Neural cell (in vitro differentiated cells): ENCODE data around the gene PRF1. TPM values are rescaled to one million over a fixed set of nuclear protein-coding genes. Genes with fewer than 3 reads are reported as not detected.

Experiments
- H2AFZ ChIP-seq: fragments of 200-600, 300-800 bp; sonication (generic), shearing (Covaris generic); 2 replicates; pipeline ENCODE4 v1.6.0; 2014; ENCODE audit warnings: low read depth, mild to moderate bottlenecking, antibody characterized with exemption, low read length, moderate library complexity
- H3F3A ChIP-seq: fragments of 200-600 bp; shearing (Covaris generic); 2 replicates; pipeline ENCODE4 v1.6.1; 2016; ENCODE audit warnings: mild to moderate bottlenecking, moderate library complexity, mixed read lengths, antibody characterized with exemption, low read length; ENCODE audit not compliant: insufficient read depth, poor library complexity, severe bottlenecking
- H3K27ac ChIP-seq: fragments of 200-600, 300-800 bp; sonication (generic), shearing (Covaris generic); 2 replicates; pipeline ENCODE4 v1.5.1; 2014; ENCODE audit warnings: mild to moderate bottlenecking, low read length, moderate library complexity
- H3K27me3 ChIP-seq: fragments of 300-800, 200-600 bp; sonication (generic), shearing (Covaris generic); 2 replicates; pipeline ENCODE4 v1.6.0; 2014; ENCODE audit warnings: mild to moderate bottlenecking, low read depth, low read length, moderate library complexity; ENCODE audit not compliant: insufficient read depth
- H3K36me3 ChIP-seq: fragments of 300-800, 200-600 bp; sonication (generic), shearing (Covaris generic); 2 replicates; pipeline ENCODE4 v1.5.1; 2014; ENCODE audit warnings: mild to moderate bottlenecking, antibody characterized with exemption, low read length, moderate library complexity; ENCODE audit not compliant: insufficient read depth
- H3K4me2 ChIP-seq: fragments of 300-800, 200-600 bp; sonication (generic), shearing (Covaris generic); 2 replicates; pipeline ENCODE4 v1.6.0; 2014; ENCODE audit warnings: mild to moderate bottlenecking, low read length
- H3K4me3 ChIP-seq: fragments of 300-800, 200-600 bp; sonication (generic), shearing (Covaris generic); 2 replicates; pipeline ENCODE4 v1.5.1; 2014; ENCODE audit warnings: mild to moderate bottlenecking, low read length, moderate library complexity
- H3K79me2 ChIP-seq: fragments of 200-600 bp; shearing (Covaris generic); replicated peaks from 2 replicates; pipeline ENCODE4 v1.6.0; 2014; ENCODE audit warnings: mild to moderate bottlenecking, low read length, moderate library complexity; ENCODE audit not compliant: insufficient read depth
- H3K9ac ChIP-seq: fragments of 300-800, 200-600 bp; sonication (generic), shearing (Covaris generic); 2 replicates; pipeline ENCODE4 v1.6.1; 2016; ENCODE audit warnings: mild to moderate bottlenecking, low read length, mixed read lengths
- H3K9me2 ChIP-seq: fragments of 200-600 bp; shearing (Covaris generic); 2 replicates; pipeline ENCODE4 v1.6.1; 2016; ENCODE audit warnings: mild to moderate bottlenecking, low read length, mixed read lengths; ENCODE audit not compliant: insufficient read depth
- H3K9me3 ChIP-seq: fragments of 200-600, 300-800 bp; sonication (generic), shearing (Covaris generic); 2 replicates; pipeline ENCODE4 v1.6.1; 2016; ENCODE audit warnings: mild to moderate bottlenecking, mixed run types, low read length, moderate library complexity, mixed read lengths
- H4K20me1 ChIP-seq: fragments of 200-600 bp; shearing (Covaris generic); 2 replicates; pipeline ENCODE4 v1.6.1; 2016; ENCODE audit warnings: mild to moderate bottlenecking, mixed run types; ENCODE audit not compliant: insufficient read depth
- EP300 ChIP-seq: fragments of 450-650 bp; conservative IDR thresholded peaks from 2 replicates; pipeline ENCODE4 v1.6.1; 2014; ENCODE audit warnings: antibody characterized with exemption, mild to moderate bottlenecking, moderate library complexity; ENCODE audit not compliant: poor library complexity, severe bottlenecking
- EZH2 ChIP-seq: fragments of 200-600, 300-800 bp; shearing (Covaris generic), sonication (generic); IDR thresholded peaks from 2 replicates; pipeline ENCODE4 v1.6.1; 2014; ENCODE audit warnings: antibody characterized with exemption, low read length, borderline replicate concordance, mild to moderate bottlenecking; ENCODE audit not compliant: insufficient read depth, poor library complexity, severe bottlenecking
- MXI1 ChIP-seq: fragments of 450-650 bp; conservative IDR thresholded peaks from 2 replicates; pipeline ENCODE4 v1.6.1; 2014; ENCODE audit warnings: antibody characterized with exemption, mild to moderate bottlenecking; ENCODE audit not compliant: poor library complexity, severe bottlenecking
- POLR2AphosphoS5 ChIP-seq: IDR thresholded peaks from 2 replicates; pipeline ENCODE4 v1.6.1; 2012
- RAD21 ChIP-seq: fragments of 450-650 bp; conservative IDR thresholded peaks from 2 replicates; pipeline ENCODE4 v1.6.1; 2014; ENCODE audit warnings: antibody characterized with exemption, mild to moderate bottlenecking, moderate library complexity
- SMC3 ChIP-seq: fragments of 450-650 bp; conservative IDR thresholded peaks from 2 replicates; pipeline ENCODE4 v1.6.1; 2014; ENCODE audit warnings: antibody characterized with exemption, mild to moderate bottlenecking, moderate library complexity; ENCODE audit not compliant: poor library complexity
- TAF1 ChIP-seq: IDR thresholded peaks from 2 replicates; pipeline ENCODE4 v1.6.1; 2012; ENCODE audit warnings: low read depth
- polyA plus RNA-seq: library from polyadenylated mRNA; depleted of rRNA; stranded (reverse); fragments of >200 nt; gene quantifications from 2 replicates; pipeline ENCODE4 v1.2.3, GENCODE V29; 2014
- TF ChIP-seq, protein P1 (sequence below): IDR thresholded peaks from 2 replicates; pipeline ENCODE4 v1.6.1; 2012; ENCODE audit warnings: borderline replicate concordance
- TF ChIP-seq, protein P2 (sequence below): fragments of 450-650 bp; IDR thresholded peaks from 2 replicates; pipeline ENCODE4 v1.5.1; 2014; ENCODE audit warnings: antibody characterized with exemption, mild to moderate bottlenecking, moderate library complexity; ENCODE audit not compliant: poor library complexity, severe bottlenecking

Gene PRF1
- polyA plus RNA-seq, 1 donor from 2014 or later, result not detected

DNA sequence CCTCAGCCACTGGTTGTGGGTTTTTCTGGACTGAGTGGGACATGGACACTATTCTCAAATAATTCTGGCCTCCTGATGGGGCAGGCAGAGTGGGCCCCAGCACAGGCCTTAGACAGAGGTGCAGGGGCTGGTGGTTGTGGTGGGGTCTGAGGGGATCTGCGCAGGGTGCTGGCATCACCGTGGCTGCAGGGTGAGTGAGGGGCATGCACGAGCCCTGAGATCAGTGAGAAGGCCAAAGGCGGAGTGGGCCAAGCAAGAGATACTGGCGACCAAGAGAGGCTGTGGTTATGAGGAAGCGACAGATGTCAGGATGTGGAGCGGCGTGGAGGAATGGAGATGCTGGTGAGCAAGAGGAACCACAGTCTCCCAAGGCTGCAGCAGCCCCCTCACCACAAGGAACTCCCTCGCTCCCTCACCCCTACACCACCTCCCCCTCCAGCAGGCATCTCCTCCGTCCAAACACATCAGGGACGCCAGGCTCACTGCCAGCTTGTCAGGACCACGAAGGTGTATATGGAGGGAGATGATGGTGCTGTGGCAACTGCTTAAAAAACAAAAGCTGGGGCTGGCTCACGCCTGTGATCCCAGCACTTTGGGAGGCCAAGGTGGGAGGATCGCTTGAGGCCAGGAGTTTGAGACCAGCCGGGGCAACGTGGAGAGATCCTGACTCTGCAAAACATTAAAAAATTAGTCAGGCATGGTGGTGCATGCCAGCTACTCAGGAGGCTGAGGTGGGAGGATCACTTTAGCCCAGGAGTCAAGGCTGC, 9.6 kb downstream of the PRF1 start:
- no peak overlapping the region for H3K27ac ChIP-seq
- H3K9me2 ChIP-seq, result no peaks in the 10 kb centered on the region
- no peaks in the 10 kb centered on the region for H3K9me3 ChIP-seq
- no peaks in the 10 kb centered on the region for H3K36me3 ChIP-seq
- no peak overlapping the region for H2AFZ ChIP-seq
- no peaks in the 10 kb centered on the region for H3F3A ChIP-seq
- no peaks in the 10 kb centered on the region for H4K20me1 ChIP-seq
- H3K4me3 ChIP-seq, result no peak overlapping the region
- no peak overlapping the region for H3K9ac ChIP-seq
- H3K27me3 ChIP-seq, result no peaks in the 10 kb centered on the region
- no peak overlapping the region for H3K4me2 ChIP-seq
- TF ChIP-seq TAF1 (no peak), EP300 (no peak), POLR2AphosphoS5 (no peak), SMC3 (no peak), EZH2 (no peak), RAD21 (no peak), MXI1 (no peak)
- TF ChIP-seq, protein P1, sequence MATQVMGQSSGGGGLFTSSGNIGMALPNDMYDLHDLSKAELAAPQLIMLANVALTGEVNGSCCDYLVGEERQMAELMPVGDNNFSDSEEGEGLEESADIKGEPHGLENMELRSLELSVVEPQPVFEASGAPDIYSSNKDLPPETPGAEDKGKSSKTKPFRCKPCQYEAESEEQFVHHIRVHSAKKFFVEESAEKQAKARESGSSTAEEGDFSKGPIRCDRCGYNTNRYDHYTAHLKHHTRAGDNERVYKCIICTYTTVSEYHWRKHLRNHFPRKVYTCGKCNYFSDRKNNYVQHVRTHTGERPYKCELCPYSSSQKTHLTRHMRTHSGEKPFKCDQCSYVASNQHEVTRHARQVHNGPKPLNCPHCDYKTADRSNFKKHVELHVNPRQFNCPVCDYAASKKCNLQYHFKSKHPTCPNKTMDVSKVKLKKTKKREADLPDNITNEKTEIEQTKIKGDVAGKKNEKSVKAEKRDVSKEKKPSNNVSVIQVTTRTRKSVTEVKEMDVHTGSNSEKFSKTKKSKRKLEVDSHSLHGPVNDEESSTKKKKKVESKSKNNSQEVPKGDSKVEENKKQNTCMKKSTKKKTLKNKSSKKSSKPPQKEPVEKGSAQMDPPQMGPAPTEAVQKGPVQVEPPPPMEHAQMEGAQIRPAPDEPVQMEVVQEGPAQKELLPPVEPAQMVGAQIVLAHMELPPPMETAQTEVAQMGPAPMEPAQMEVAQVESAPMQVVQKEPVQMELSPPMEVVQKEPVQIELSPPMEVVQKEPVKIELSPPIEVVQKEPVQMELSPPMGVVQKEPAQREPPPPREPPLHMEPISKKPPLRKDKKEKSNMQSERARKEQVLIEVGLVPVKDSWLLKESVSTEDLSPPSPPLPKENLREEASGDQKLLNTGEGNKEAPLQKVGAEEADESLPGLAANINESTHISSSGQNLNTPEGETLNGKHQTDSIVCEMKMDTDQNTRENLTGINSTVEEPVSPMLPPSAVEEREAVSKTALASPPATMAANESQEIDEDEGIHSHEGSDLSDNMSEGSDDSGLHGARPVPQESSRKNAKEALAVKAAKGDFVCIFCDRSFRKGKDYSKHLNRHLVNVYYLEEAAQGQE, result no peak
- TF ChIP-seq, protein P2, sequence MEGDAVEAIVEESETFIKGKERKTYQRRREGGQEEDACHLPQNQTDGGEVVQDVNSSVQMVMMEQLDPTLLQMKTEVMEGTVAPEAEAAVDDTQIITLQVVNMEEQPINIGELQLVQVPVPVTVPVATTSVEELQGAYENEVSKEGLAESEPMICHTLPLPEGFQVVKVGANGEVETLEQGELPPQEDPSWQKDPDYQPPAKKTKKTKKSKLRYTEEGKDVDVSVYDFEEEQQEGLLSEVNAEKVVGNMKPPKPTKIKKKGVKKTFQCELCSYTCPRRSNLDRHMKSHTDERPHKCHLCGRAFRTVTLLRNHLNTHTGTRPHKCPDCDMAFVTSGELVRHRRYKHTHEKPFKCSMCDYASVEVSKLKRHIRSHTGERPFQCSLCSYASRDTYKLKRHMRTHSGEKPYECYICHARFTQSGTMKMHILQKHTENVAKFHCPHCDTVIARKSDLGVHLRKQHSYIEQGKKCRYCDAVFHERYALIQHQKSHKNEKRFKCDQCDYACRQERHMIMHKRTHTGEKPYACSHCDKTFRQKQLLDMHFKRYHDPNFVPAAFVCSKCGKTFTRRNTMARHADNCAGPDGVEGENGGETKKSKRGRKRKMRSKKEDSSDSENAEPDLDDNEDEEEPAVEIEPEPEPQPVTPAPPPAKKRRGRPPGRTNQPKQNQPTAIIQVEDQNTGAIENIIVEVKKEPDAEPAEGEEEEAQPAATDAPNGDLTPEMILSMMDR, result no peak
- no peaks in the 10 kb centered on the region for H3K79me2 ChIP-seq

DNA sequence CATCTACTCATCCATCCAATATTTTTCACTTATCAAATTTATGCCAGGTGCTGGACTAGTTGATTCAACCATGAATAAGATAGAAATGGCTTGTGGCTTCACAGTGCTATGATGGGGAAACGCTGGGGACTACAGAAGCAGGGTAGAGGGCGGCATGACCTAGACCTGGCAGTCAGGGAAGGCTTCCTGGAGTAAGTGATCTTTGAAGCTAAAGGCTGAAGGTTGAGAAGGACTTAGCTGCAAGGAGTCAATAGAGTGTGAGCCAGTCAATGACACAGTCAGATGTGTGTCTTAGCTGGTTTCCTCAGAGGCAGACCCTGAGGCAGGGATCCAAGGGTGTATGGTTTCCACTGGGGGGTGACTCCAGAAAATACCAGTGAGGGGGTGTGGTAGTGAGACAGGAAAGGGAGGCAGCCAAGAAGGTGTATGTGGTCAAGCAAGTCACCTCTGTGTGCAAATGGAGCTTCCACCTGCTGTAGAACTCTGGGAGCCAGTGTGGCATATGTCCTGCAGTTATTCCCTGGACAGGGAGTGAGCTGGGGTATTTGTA, 10.3 kb downstream of the PRF1 start:
- Histone ChIP-seq H4K20me1 (no peaks in the 10 kb centered on the region), H3K27ac (no peak overlapping the region), H3K9me3 (no peaks in the 10 kb centered on the region), H3F3A (no peaks in the 10 kb centered on the region), H3K4me2 (no peak overlapping the region), H3K27me3 (no peaks in the 10 kb centered on the region), H3K79me2 (no peaks in the 10 kb centered on the region), H3K36me3 (no peaks in the 10 kb centered on the region), H3K9me2 (no peaks in the 10 kb centered on the region), H2AFZ (no peak overlapping the region), H3K9ac (no peak overlapping the region), H3K4me3 (no peak overlapping the region)
- TF ChIP-seq EP300 (no peak), EZH2 (no peak), POLR2AphosphoS5 (no peak), TAF1 (no peak), RAD21 (no peak), MXI1 (no peak), SMC3 (no peak)
- TF ChIP-seq, protein P2, result no peak
- TF ChIP-seq, protein P1, result no peak
